ENCODE results near the gene IFT122. TPM values are rescaled to one million over a fixed set of nuclear protein-coding genes. Genes with fewer than 3 reads are reported as not detected.
"Not testable (repeated sequence)": the region's sequence is repeated elsewhere in the genome, so short reads cannot be mapped to it uniquely, and the experiment has no call there.

The IFT122 gene
- total RNA-seq, 4 donors from 2014 or later: 9.5 to 47.6 (median 24.5) TPM

DNA sequence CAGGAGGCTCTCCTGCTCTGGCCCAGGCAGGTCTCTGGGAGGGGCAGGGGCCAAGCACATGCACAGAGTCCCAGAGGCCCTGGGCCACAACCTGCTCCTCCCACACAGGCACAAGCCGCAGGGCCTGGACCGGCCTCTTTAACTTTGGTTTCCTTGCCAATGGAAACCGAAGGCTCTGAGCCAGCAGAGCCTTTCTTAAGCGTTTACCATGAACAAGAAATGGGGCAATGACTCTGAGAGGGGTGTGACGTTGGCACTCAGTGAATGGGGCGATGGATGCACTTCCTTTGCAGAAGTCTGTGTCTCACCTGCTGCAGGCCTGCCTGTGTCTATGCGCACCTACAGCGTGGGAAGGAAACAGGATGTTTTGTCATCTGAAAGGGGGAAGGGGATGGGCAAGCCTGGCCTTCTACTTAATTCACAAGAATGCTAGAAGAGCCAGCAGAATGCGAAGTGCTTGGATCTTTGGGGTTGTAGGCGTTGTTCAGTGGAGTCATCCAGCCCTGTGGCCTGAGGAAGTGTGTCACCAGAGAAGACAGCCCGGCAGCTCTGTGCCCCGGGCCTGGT is 41.8 kb downstream of the IFT122 start:
- Histone ChIP-seq H3K4me1 (peaks cover 49% of the 10 kb centered on the region), H3K36me3 (peaks cover 51% of the 10 kb centered on the region), H3K4me3 (no peak overlapping the region), H3K27ac (peak overlapping the region; percentile 66), H3K27me3 (no peaks in the 10 kb centered on the region), H3K9me3 (no peaks in the 10 kb centered on the region)
- TF ChIP-seq POLR2AphosphoS5 (IDR thresholded peaks at IDR 0.05) (peak in 1 of 3 donors; percentile 72), POLR2A (IDR thresholded peaks at IDR 0.05) (no peak)
- DNase-seq (ENCODE audit: low spot score in 2 of 2): peak; percentile 86 to 88
- 37% methylated on average over 12 of the region's 12 CpGs for WGBS

DNA sequence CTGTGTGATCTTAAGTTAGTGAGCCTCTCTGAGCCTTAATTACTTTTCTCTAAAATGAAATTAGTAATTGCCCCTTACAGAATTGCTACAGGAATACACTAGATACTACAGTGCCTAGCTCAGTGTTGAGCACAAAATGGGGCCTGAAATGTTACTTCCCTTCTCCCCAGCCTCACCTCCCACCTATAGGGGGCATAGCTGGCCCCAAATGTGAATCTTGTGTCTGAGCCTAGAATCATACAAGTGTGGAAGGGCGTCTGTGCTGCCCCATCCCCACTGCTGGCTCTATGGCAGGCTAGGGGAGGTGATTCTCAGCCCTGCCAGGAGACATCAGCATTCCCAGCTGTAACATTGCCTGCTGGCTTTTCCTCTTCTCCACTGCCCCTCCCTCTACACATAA is 42.7 kb downstream of the IFT122 start:
- H3K27me3 ChIP-seq: no peaks in the 10 kb centered on the region
- no peak for DNase-seq (ENCODE audit: low spot score in 2 of 2)
- TF ChIP-seq, protein P1, sequence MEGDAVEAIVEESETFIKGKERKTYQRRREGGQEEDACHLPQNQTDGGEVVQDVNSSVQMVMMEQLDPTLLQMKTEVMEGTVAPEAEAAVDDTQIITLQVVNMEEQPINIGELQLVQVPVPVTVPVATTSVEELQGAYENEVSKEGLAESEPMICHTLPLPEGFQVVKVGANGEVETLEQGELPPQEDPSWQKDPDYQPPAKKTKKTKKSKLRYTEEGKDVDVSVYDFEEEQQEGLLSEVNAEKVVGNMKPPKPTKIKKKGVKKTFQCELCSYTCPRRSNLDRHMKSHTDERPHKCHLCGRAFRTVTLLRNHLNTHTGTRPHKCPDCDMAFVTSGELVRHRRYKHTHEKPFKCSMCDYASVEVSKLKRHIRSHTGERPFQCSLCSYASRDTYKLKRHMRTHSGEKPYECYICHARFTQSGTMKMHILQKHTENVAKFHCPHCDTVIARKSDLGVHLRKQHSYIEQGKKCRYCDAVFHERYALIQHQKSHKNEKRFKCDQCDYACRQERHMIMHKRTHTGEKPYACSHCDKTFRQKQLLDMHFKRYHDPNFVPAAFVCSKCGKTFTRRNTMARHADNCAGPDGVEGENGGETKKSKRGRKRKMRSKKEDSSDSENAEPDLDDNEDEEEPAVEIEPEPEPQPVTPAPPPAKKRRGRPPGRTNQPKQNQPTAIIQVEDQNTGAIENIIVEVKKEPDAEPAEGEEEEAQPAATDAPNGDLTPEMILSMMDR (IDR thresholded peaks at IDR 0.05): no peak
- no peak for TF ChIP-seq EP300 (IDR thresholded peaks at IDR 0.05)
- TF ChIP-seq POLR2A (IDR thresholded peaks at IDR 0.05): no peak
- TF ChIP-seq POLR2AphosphoS5 (IDR thresholded peaks at IDR 0.05): no peak
- H3K36me3 ChIP-seq: peaks cover 42% of the 10 kb centered on the region
- no peak overlapping the region for H3K4me3 ChIP-seq
- no peaks in the 10 kb centered on the region for H3K9me3 ChIP-seq
- peak overlapping the region; percentile 66 for H3K27ac ChIP-seq
- 78% methylated on average over 1 of the region's 1 CpG for WGBS
- H3K4me1 ChIP-seq: peaks cover 57% of the 10 kb centered on the region

DNA sequence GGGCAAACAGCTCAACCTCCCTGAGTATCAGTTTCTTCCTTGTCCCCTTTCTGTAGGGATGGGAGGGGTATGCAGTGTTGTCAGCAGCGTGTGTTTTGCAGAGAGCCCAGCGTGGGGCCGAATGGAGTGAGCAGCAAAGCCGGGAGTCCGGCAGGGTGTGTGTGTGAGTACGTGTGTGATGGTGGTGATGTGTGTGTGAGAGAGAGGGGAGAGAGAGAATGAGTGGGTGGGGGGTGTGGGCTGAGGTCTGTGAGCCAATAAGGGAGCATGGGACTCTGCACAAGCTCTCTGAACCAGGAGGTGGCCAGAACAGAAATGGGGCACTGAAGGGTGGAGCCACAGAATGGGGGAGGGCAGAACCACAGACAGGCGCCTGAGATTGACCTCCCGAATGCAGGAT is 43.8 kb downstream of the IFT122 start:
- WGBS: 90% methylated on average over 8 of the region's 8 CpGs
- no peak for DNase-seq (ENCODE audit: low spot score in 2 of 2)
- Histone ChIP-seq H3K9me3 (no peaks in the 10 kb centered on the region), H3K4me3 (no peak overlapping the region), H3K27me3 (no peaks in the 10 kb centered on the region), H3K27ac (no peak overlapping the region), H3K4me1 (peaks cover 62% of the 10 kb centered on the region), H3K36me3 (peaks cover 33% of the 10 kb centered on the region)
- TF ChIP-seq, protein P1 (IDR thresholded peaks at IDR 0.05): no peak
- TF ChIP-seq POLR2A (IDR thresholded peaks at IDR 0.05): no peak

DNA sequence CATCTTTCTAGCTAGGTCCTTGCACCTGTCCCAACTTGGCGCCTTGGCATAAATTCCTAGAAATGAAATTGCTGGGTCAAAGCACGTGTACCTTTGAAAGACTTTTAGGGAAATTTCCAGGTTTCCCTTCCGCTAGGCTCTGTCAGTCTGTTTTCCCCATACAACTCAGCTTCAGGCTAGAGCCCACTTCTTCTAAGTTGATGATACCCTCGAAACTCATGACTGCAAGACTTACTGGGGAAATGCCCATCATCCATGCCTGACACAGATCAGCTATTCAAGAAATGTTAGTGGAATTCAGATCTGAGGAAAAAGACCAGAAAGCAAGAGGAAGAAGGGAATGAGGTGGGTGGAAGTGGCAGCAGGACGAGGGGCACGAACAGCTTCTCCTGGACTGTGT is 45.1 kb downstream of the IFT122 start:
- DNase-seq (ENCODE audit: low spot score in 2 of 2); H3K4me3 ChIP-seq; H3K9me3 ChIP-seq; H3K27me3 ChIP-seq: not testable (repeated sequence)
- H3K4me1 ChIP-seq: peaks cover 64% of the 10 kb centered on the region
- peaks cover 26% of the 10 kb centered on the region for H3K36me3 ChIP-seq
- WGBS: 77% methylated on average over 6 of the region's 6 CpGs
- H3K27ac ChIP-seq: peak overlapping the region; percentile 13

DNA sequence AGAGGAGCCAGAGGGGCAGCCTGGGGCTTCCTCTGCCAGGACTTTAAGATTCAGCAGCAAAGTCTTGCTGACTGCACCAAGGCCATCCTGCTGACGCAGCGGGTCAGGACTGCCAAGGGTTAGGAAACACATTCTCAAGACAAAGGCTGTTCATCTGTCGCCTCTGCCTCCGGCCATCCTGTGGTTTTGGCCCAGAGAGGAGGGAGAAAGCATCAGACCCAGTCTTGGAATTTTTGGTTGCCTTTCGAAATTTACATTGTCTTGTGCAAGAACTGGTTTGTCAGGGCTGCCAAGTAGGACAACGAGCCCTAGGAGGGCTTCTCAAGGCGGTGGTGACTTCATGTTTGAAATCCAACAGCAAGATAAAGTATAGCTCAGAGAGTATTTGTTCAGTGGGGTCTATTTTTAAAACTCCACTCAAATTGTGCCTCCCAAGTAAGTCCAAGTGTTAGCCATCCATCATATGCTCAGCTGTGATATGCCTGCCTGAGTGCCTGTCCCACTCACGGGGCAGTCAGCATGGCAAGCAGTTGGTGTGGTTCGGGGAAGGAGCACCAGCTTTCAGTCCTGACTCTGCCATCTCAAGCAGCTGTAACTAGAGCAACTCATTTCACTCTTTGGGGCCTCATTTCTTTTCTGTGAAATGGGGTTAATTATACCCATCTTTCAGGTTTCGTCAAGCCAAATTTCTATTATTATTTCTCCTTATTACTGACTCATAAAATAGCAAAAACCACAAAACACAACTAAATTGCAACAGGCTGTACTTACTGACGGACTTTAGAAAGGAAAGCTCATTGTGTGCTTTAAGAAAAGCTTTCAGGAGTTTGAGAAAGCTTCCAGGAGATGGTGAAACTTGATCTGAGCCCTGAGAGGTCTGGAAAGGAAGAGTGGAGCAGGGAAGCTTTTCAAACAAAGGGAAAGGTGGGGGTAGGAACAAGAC is 46.0 kb downstream of the IFT122 start:
- DNase-seq (ENCODE audit: low spot score in 2 of 2): peak; percentile 96
- Histone ChIP-seq H3K4me3 (no peak overlapping the region), H3K27ac (peak overlapping the region; percentile 89), H3K4me1 (peaks cover 66% of the 10 kb centered on the region), H3K27me3 (no peaks in the 10 kb centered on the region), H3K9me3 (no peaks in the 10 kb centered on the region), H3K36me3 (peaks cover 23% of the 10 kb centered on the region)
- TF ChIP-seq POLR2A (IDR thresholded peaks at IDR 0.05) (no peak), POLR2AphosphoS5 (IDR thresholded peaks at IDR 0.05) (peak in 2 of 3 donors; percentile 87)
- WGBS: 39% methylated on average over 11 of the region's 11 CpGs

DNA sequence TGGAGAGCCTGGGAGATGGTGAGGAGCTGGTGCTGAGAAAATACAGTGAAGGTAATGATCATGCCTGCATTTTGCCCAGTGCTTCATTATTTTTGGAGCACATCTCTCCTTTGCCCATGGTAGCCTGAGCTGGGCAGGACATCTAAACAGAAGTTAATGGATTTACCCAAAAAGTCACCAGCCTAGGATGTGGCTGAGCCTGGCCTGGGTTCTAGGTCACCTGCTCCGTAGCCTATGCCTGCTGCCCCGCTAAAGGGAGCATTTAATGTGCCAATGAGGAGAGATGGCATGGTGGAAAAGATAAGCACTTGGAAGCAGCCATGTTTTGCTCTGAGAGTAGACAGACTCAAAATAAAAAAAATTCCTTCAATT is 46.6 kb downstream of the IFT122 start:
- Histone ChIP-seq H3K36me3 (peaks cover 24% of the 10 kb centered on the region), H3K9me3 (no peaks in the 10 kb centered on the region), H3K27ac (peak overlapping the region; percentile 89), H3K4me3 (no peak overlapping the region), H3K4me1 (peaks cover 59% of the 10 kb centered on the region), H3K27me3 (no peaks in the 10 kb centered on the region)
- no peak for DNase-seq (ENCODE audit: low spot score in 2 of 2)
- TF ChIP-seq EP300 (IDR thresholded peaks at IDR 0.05) (no peak), POLR2A (IDR thresholded peaks at IDR 0.05) (no peak), POLR2AphosphoS5 (IDR thresholded peaks at IDR 0.05) (no peak)
- TF ChIP-seq, protein P1 (IDR thresholded peaks at IDR 0.05): no peak
- 93% methylated on average over 2 of the region's 2 CpGs for WGBS
